ENCODE data around the gene CCDC13.
"Not testable (repeated sequence)": the region's sequence is repeated elsewhere in the genome, so short reads cannot be mapped to it uniquely, and the experiment has no call there.

CCDC13 gene, protein sequence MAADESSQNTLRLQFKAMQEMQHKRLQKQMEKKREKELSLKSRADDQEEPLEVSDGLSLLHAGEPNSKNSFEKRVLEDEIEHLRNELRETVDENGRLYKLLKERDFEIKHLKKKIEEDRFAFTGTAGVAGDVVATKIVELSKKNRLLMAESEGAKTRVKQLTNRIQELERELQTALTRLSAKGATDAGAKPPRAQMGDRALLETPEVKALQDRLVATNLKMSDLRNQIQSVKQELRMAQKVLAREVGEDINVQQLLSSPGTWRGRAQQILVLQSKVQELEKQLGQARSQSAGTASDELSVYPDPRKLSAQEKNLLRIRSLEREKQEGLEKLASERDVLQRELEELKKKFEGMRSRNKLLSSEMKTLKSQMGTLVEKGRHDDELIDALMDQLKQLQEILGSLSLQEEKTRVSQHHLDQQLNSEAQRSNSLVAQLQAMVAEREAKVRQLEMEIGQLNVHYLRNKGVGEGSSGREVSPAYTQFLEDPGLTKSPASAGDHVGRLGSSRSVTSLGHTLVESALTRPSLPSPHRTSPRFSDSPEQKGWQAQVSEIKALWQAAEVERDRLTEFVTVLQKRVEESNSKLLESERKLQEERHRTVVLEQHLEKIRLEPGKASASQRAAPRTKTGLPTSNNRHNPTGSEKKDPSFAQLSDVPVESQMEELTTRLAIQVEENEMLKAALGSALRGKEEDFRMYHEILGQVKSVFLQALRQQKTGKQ

DNA sequence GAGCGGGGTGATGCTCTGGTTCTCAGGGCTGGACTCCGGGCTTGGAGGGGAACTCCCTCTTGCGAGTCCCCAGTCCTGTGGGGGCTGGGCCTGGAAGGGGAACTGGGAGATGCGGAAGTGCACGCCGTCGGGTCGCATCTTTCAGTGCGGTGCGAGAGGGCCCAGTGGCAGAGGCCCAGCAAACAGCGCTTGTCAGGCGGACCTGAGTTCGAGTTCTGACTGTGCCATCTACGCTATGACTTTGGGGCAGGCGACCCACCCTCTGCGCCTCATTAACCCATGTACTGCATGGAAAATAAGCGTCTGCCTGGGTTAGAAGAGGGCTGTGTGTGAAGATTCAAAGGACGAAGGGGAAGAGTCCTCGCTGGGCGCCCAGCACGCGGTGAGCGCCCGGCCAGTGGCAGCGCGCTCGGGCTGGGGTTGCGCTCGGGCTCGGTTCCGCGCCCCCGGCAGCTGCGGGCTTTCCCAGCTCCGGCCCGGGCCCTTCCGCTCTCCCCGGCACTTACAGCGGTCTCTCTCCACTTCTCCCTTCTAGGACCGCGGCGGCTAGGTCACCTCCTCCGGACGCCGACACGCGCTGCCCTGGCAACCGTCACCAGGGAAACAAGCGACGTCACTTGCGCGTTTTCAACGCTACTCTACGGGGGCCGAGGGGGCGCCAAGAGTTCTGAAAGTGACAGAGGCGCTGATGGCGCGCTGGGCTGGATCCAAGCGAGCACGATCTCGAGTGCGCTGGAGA lies at the start of gene CCDC13:
CCDC13 (minus strand) TSS at position 584 of the 739 bp plus-strand sequence. CDS start 14,908 bp downstream, outside the sequence.
- peak; percentile 94 for DNase-seq

DNA sequence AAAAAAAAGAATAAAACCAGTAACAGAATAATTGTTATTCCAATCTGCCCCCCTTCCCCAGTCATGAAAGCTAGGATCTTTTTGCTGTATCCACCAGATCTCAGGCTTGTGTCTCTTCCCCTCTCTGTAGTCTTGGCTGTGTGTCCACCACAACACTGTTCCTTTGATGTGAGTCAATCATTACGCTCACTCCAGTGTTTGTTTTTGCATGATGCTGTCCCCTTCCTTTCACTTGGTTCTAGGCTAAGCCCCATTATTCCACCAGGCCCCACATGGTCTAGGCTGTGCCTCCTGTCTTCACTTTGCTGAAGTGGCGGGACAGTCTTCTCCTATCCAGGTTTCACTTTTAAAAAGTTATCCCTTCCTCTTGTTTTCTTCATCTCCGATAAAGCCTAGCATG lies 49.8 kb upstream of the CCDC13 start:
- DNase-seq = no peak

DNA sequence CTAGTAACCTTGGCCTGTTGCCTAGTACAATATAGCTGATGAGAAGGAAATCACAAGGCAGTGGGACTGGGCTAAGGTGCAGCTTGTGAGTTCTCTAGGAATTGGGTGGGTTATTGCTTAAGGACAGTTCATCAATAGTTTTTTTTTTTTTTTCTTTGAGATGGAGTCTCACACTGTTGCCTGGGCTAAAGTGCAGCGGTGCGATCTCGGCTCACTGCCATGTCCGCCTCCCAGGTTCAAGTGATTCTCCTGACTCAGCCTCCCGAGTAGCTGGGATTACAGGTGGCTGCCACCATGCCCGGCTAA lies 47.6 kb upstream of the CCDC13 start:
- DNase-seq = no peak

DNA sequence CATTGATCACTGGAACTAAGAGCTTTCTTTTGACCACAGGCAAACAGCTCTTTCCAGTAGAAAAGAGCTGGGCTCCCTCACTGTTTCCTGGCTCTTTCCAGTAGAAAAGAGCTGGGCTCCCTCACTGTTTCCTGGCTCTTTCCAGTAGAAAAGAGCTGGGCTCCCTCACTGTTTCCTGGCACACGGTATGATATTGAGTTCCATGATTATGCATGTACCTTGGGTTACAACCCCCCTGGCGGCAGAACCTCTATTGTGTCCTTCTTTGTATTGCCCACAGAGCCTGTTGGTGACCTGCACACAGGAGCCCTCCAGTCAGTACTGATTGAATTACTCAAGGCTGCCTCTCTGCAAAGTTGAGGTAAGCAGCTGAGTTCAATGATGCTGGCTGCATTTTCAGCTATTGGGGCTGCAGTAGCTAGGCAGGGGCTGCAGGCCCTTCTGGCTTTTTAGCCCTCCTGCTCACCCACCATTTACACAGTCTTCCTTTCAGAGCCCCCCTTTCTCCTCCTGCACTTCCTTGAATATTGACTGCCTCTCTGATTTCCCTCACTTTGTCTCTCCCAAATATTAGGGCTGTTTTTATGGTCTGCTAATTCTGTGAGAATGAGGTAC lies 46.4 kb upstream of the CCDC13 start:
- DNase-seq = no peak

DNA sequence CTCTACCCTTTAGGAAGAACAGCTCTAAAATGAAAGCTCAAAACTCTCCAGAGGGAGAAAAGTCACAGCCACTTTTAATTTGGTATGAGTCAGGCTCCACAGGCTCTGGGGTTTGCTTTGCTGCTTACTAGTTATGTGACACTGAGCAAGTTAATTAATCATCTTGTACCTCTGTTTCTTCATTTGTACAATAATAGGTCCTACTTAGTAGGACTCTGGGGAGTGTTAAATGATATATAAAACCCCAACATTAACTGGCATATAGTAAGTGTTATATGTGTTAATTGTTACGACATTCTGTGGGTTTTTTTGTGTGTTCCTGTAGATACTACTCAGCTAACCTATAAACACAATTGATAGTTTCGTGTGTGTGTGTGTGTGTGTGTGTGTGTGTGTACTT lies 42.8 kb upstream of the CCDC13 start:
- DNase-seq = no peak

DNA sequence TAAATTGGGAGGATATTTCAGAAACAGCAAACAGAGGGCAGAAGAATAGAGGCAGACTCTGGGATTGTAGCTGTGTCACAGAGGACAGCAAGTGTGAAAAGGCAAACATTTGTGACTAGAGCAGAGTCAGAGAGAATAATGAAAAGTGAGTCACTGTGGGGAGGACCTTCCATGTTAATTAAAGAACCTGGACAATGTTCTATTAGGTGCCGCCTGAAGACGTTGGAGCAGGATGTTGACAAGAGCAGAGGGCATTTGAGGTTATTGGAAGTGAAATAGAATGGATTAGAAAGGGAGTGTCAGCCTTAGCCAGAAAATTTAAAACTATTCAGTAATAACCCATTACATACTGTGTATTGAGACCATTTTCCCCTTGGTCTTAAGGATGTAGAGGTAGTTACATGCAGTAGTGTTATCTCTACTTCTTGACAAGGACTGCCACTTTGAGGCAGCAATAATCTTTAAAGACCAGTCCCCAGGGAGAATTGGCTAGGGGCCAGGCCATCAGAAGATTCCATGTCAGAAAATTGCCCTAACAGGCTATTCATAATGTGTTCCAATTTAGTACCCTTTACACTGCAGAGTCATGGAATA lies 42.0 kb upstream of the CCDC13 start:
- DNase-seq = no peak

DNA sequence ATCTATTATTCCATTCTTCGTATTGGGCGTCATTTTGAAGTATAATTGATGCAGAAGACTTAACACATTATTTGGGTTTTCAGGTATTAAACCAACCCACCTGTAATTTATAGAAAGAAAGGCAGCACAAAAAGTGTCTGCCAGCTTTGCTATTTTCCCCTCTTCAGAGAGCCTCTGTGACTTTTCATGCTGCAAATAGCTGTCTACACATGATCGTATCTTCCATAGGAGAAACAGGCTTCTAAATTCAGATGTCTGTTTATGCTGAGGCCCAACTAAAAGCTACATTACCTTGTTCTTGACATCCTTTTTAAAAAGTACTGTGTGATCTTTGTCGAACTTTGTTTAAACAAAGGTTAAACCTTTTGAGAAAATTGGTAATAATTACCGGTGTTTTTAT lies 41.2 kb upstream of the CCDC13 start:
- DNase-seq = no peak

DNA sequence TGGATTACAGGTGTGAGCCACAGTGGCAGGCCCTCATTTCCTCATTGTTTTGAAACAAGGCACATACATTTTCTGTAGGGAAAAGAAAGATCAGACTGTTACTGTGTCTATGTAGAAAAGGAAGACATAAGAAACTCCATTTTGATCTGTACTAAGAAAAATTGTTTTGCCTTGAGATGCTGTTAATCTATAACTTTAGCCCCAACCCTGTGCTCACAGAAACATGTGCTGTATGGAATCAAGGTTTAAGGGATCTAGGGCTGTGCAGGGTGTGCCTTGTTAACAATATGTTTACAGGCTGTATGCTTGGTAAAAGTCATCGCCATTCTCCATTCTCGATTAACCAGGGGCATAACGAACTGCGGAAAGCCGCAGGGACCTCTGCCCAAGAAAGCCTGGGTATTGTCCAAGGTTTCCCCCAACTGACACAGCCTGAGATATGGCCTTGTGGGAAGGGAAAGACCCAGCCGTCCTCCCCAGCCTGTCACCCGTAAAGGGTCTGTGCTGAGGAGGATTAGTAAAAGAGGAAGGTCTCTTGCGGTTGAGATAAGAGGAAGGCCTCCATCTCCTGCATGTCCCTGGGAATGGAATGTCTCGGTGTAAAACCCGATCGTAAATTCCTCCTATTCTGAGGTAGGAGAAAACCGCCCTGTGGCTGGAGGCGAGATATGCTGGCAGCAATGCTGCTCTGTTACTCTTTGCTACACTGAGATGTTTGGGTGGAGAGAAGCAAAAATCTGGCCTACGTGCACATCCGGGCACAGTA lies 38.2 kb upstream of the CCDC13 start:
- DNase-seq = not testable (repeated sequence)

DNA sequence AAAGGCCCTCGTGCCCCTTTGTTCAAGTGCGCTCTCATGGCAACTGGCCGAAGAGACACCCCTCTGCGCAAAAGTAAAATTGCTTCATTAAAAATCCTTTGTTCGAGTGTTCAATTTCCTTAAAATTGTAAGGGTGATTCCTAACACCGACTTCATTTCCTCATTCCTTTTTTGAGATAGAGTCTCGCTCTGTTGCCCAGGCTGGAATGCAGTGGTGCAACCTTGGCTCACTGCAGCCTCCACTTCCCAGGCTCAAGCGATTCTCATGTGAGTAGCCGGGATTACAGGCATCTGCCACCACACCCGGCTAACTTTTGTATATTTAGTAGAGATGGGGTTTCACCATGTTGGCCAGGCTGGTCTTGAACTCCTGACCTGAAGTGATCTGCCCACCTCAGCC lies 37.7 kb upstream of the CCDC13 start:
- DNase-seq = not testable (repeated sequence)

DNA sequence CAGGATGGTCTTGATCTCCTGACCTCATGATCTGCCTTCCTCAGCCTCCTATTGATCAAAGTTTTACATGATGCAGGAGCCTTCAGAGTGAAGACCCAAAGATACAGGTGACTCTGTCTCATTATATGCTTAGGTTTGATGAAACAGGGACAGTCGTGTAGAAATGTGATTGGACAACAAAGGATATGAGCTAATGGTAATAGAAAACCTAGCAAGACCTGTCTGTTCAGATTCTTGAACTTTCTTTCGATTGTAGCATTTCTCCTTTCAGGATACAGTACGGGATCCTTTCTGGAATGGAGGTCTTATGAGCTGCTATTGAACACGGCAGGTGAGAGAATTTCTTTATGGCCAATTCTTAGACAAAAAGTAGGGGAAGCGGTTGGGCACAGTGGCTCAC lies 36.1 kb upstream of the CCDC13 start, which contains the start of gene ACKR2:
ACKR2 (plus strand) TSS at position 244 of the 400 bp plus-strand sequence. CDS start 55,058 bp downstream, outside the sequence.
- no peak for DNase-seq

DNA sequence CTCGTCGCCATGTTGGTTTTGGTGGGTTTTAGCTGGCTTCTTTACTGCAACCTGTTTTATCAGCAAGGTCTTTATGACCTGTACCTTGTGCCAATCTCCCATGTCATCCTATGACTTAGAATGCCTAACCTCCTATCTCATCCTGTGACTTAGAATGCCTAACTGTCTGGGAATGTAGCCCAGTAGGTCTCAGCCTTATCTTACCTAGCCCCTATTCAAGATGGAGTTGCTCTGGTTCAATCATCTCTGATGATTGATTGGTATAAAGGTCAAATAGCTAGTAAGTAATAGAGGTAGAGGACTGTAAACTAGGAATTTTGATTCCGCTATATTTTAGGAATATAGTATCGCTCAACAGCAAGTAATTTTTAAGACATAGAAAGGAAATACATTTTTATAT lies 34.9 kb upstream of the CCDC13 start:
- no peak for DNase-seq

DNA sequence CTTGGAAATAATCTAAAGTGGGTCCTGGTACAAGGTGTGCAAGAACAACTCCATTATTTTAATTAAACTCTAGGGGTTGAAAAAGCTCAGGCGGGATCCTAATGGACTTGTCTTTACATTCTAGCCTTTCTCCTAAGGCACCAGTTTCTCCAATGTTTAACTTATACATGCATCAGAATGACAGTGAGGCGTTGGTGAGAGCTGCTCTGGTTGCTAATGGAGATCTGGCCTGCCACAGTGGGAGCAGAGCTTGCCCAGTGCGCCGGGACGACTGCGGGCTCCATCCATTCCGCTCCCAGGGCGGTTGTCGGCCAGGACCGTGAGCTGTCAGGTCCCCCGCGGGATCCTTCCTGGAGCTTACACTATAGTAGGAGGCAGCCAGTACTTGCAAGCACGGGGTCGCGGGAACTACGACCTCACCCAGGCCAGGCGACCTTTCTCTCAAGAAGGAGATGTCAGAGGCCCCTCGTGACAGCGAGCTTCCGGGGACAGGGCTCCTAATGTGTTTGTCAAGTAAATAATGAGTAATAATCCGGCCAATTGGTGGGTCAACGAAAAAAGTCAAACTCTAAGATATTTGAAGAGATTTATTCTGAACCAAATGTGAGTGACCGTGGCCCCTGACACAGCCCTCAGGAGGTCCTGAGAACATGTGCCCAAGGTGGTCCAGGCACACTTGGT lies 32.2 kb upstream of the CCDC13 start:
- DNase-seq = no peak

DNA sequence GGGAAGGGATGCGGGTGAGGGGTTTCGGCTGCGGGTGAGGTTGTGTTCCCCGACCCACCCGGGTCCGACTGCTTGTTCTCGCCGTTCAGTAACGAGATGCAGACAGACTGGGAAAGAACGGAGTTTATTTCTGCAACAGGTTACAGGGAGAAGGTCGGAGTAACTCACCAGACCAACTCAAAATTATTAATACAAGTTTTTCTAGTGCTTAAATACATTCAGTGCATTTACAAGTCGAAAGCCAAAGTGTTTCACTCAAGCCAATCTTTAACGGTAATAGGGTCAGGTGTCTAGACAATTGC lies 31.7 kb upstream of the CCDC13 start:
- DNase-seq = no peak

DNA sequence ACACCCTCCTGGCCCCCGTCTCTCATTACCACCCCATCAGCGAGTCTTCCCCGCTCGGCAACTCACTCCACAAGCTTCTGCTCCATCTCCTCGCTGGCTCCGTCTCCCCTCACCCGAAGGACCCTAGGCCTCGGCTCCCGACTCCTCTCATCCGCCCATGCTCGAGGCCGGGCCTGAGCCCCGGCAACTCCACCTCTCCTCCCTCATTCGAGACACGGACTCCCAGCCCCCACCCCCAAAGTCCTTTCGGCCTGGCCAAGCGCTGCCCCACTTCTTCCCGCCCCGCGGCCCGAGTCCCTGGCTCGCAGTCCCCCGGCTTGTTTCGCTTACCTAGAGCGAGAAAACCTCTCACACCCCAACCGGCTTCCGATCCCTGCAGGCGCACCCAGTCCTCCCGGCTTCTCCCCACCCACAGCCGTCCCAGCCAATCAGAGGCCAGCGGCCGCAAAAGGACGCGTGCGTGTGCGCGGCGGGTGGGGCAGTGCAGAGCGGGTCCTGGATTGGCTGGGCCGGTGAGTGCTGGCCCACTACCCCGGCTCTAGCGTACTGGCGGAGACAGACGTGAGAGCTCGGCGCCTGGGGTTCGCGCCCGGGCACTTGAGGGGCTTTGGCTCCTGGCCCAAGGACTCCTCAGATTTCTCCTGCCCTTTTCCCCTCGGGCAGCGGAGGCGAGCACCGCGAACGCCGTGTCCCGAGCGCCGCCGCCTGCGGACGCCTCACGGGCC lies 31.2 kb upstream of the CCDC13 start, which contains the start of gene HIGD1A:
HIGD1A (minus strand) TSS at position 385 of the 725 bp plus-strand sequence. CDS start 10,237 bp downstream, outside the sequence.
- peak; percentile 95 for DNase-seq

DNA sequence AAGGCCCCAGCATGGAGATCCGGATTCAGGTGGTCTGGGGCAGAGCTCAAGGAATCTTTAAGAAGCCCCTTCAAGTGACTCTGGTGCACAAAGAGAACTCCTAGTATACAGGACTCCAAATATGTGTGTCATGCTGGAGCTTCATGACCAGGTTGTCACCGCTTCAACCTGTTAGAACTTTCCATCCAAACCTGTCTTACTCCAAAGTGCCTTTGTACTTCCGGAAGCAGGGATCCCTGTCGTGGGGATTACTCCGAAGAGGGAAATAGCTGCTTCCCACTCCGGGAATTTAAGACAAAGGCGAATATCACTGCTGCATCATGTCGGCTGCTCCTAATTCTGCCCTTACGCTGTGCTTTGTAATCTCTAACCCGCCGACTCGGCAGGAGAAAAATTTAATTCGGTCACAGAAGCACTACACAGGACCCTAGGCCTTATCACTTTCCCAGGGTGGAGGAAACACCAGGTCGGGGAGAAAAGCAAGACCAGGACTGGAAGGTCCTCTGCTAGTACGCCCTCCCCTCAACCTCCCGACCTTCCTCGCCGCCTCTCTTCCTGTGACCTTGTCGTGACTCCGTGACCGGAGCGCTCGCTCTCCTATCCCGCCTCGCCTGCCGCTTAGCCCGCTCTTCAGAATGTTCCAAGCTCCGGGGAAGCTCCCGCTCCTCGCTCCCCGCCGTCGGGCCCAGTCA lies 30.5 kb upstream of the CCDC13 start:
- DNase-seq = peak; percentile 20

DNA sequence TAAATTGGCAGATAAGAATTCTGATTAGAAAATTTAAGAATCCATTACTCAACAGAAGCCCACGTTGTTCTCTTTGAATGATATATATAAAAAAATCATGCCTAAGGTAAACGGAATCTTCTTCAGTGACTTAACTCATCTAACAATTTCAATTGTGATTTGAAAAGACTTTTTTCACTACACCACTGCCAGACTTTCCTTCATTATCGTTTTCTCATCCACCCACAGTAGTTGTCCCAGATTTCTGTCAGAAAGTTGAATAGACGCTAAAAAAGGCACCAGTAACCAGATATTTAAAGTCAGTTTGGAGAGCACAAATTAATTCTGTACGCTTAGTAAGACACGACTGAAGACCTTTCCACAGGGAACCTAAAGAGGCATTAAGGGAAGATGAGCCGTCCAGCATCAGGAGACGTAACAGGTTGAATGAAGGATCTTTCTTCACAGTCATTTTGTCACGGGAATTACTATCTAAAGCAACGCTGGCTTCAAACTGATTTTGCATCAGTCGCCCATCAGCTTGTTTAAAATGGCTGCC lies 29.9 kb upstream of the CCDC13 start:
- no peak for DNase-seq

DNA sequence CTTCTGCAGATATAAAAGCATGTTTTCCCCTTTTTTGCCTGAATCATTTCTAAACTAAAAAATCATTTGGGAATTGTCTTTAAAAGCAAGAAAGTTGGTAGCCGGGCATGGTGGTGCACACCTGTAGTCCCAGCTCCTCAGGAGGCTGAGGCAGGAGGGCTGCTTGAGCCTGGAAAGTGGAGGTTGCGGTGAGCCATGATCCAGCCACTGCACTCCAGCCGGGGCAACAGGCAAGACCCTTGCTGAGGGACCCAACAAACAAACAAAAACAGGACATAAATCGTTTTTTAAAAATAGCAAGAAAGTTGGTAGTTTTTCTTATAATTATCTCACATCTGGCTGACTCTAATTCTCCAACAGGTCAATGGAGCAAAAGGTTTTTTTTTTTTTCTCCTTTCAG lies 28.7 kb upstream of the CCDC13 start:
- no peak for DNase-seq

DNA sequence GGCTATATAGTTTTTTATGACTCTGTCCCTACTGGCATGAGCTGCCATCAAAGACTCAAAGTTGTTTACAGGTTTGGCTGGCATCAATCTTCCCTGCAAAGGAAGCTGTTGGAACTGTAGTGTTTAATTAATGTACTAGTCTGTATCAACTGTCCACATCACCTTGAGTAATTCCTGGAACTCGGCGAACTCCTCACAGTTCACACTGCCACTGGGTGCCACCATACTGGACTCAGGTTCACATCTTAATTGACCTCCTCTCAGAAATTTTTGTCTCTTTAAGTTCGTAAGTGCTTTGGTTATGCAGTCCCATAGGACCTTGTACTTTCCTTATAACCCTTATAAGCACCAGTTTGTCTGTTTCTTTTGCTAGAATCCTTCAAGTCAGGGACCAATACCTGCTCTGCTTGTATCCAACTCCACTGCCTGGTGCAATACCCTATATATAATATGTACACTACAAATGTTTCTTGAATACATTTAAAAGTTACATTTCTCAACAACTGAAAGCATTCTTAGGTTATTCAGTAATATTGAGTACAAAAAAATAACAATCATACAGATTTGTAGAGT lies 28.1 kb upstream of the CCDC13 start:
- DNase-seq = no peak

DNA sequence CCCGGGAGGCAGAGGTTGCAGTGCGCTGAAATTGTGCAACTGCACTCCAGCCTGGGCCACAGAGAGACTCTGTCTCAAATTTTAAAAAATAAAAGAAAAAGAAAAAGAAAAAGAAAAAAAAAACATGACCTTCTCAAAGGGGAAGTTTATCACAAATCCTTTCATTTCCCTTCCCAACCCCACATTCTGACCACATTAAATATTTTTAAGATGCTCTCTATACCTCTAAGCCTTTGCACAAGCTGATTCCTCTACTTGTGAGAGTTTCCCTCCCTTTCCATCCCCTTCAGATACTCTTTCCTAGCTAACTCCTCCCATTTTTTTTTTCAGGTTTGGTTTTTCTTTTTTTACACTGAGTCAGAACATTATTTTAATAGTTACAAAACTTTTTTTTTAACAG lies 27.2 kb upstream of the CCDC13 start:
- DNase-seq = no peak
